ENCODE results near the gene SEMA3C.

Gene SEMA3C

GRCh38 chr7:80763289-80763688 lies 155.6 kb downstream of the SEMA3C start:
- H3K27ac ChIP-seq (ENCODE audit: insufficient read depth, low read length, poor library complexity, severe bottlenecking) = no peak overlapping the region
- H3K27me3 ChIP-seq (replicated peaks; ENCODE audit: control insufficient read depth, insufficient read depth, low read length, poor library complexity, severe bottlenecking) = no peaks in the 10 kb centered on the region
- H3K36me3 ChIP-seq (ENCODE audit: control insufficient read depth, insufficient read depth, low read length) = no peaks in the 10 kb centered on the region
- no peaks in the 10 kb centered on the region for H3K4me1 ChIP-seq (ENCODE audit: control insufficient read depth, insufficient read depth, low read length, poor library complexity, severe bottlenecking)
- no peak overlapping the region for H3K4me3 ChIP-seq (ENCODE audit: insufficient read depth, low read depth, low read length, poor library complexity, severe bottlenecking)
- no peak for DNase-seq
- no peaks in the 10 kb centered on the region for H3K9me3 ChIP-seq (ENCODE audit: control insufficient read depth, low read length)

DNA sequence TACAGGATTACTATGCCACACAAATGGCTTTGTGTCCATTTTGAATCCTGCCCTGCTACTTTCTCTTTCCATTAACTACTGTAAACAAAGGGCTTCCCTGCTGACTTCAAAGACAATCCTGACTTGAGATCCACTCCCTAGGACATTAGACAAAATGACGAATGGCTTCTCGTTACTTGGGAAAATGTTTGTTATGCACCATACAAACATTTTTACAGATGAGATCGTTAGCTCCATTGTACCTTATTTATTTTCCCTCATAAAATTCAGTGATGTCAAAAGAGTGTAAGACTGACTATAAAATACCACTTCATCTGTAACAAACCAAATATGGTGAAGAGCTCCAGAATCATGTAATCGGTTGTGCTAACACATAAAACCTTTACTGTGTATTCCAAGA lies 158.6 kb downstream of the SEMA3C start:
- Histone ChIP-seq H3K27me3 (replicated peaks; ENCODE audit: control insufficient read depth, insufficient read depth, low read length, poor library complexity, severe bottlenecking) (no peaks in the 10 kb centered on the region), H3K4me1 (ENCODE audit: control insufficient read depth, insufficient read depth, low read length, poor library complexity, severe bottlenecking) (no peaks in the 10 kb centered on the region), H3K9me3 (ENCODE audit: control insufficient read depth, low read length) (no peaks in the 10 kb centered on the region), H3K27ac (ENCODE audit: insufficient read depth, low read length, poor library complexity, severe bottlenecking) (no peak overlapping the region), H3K36me3 (ENCODE audit: control insufficient read depth, insufficient read depth, low read length) (no peaks in the 10 kb centered on the region), H3K4me3 (ENCODE audit: insufficient read depth, low read depth, low read length, poor library complexity, severe bottlenecking) (no peak overlapping the region)
- DNase-seq = no peak

DNA sequence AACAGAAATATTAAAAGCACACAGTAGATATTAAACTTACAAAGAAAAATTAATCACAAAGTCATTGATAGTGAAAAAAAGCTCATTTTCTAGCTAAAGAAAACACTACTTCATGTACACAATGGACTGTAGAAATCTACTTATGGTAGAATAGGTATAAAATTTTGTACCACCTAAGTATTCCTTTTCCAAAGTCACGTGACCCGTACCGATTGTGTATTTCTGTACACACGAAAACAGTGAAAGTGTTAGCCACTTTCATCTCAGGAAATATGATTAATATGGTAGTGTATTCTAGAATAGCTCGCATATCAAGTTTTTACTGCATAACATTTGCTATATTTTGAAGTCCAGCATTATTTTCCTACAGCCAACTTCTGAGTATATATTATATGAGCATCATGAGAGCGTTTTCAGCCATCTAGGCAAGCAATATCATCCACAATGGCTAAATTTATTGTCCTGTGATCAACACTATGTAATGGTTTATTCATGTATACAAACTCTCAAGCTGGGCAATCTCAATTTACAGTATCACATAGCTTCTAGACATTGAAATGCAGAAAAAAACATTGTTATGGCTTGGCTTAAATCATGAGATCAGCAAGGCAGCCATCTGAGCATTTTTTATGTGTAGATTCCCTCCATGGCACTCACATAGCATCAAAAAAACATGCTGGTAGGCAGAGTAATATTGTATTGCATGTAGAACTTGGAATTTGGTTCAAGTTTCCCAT lies 165.7 kb downstream of the SEMA3C start:
- Histone ChIP-seq H3K27me3 (replicated peaks; ENCODE audit: control insufficient read depth, insufficient read depth, low read length, poor library complexity, severe bottlenecking) (no peaks in the 10 kb centered on the region), H3K4me3 (ENCODE audit: insufficient read depth, low read depth, low read length, poor library complexity, severe bottlenecking) (no peak overlapping the region), H3K4me1 (ENCODE audit: control insufficient read depth, insufficient read depth, low read length, poor library complexity, severe bottlenecking) (no peaks in the 10 kb centered on the region), H3K27ac (ENCODE audit: insufficient read depth, low read length, poor library complexity, severe bottlenecking) (no peak overlapping the region), H3K36me3 (ENCODE audit: control insufficient read depth, insufficient read depth, low read length) (no peaks in the 10 kb centered on the region), H3K9me3 (ENCODE audit: control insufficient read depth, low read length) (no peaks in the 10 kb centered on the region)
- no peak for DNase-seq

GRCh38 chr7:80749270-80749669 lies 169.6 kb downstream of the SEMA3C start:
- DNase-seq = no peak
- Histone ChIP-seq H3K9me3 (ENCODE audit: control insufficient read depth, low read length) (no peaks in the 10 kb centered on the region), H3K36me3 (ENCODE audit: control insufficient read depth, insufficient read depth, low read length) (no peaks in the 10 kb centered on the region), H3K4me1 (ENCODE audit: control insufficient read depth, insufficient read depth, low read length, poor library complexity, severe bottlenecking) (no peaks in the 10 kb centered on the region), H3K27me3 (replicated peaks; ENCODE audit: control insufficient read depth, insufficient read depth, low read length, poor library complexity, severe bottlenecking) (no peaks in the 10 kb centered on the region), H3K27ac (ENCODE audit: insufficient read depth, low read length, poor library complexity, severe bottlenecking) (no peak overlapping the region), H3K4me3 (ENCODE audit: insufficient read depth, low read depth, low read length, poor library complexity, severe bottlenecking) (no peak overlapping the region)

GRCh38 chr7:80748363-80749042 lies 170.3 kb downstream of the SEMA3C start:
- Histone ChIP-seq H3K27me3 (replicated peaks; ENCODE audit: control insufficient read depth, insufficient read depth, low read length, poor library complexity, severe bottlenecking) (no peaks in the 10 kb centered on the region), H3K4me3 (ENCODE audit: insufficient read depth, low read depth, low read length, poor library complexity, severe bottlenecking) (no peak overlapping the region), H3K4me1 (ENCODE audit: control insufficient read depth, insufficient read depth, low read length, poor library complexity, severe bottlenecking) (no peaks in the 10 kb centered on the region), H3K27ac (ENCODE audit: insufficient read depth, low read length, poor library complexity, severe bottlenecking) (no peak overlapping the region), H3K36me3 (ENCODE audit: control insufficient read depth, insufficient read depth, low read length) (no peaks in the 10 kb centered on the region), H3K9me3 (ENCODE audit: control insufficient read depth, low read length) (no peaks in the 10 kb centered on the region)
- DNase-seq = no peak

DNA sequence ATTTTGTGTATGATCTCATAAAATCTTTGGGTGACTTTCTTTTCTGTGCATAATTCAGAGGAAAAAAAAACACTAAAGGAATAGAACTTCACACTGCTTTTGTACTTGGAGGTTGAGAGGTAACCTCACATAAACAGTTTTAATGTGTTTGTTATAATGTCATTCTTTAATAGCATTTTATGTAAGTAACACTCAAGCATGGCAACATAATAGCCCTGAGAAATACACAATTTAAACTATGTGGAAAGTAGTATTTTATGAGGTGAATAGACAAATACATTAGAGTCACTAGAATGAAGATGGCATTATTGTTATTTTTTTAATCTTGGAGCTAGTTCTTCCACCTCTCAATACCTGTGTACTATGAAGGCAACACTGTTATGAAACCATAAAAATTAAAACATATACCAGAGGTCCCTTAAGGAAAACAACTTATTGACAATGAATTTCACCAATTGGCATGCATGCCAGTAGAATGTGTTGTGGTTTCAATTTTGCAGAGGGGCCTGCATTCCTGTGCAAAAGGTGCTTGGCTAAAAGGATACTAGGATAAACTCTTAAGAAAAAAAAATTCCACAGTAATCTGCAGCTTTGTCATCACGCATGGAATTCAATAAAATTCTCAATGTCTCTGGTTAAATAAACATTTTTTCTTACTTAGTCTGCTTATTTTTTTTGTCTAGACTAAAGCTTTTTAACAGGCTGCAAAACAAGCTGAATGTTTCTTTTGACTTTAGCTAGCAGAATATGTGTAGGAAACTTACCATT lies 177.9 kb downstream of the SEMA3C start:
- Histone ChIP-seq H3K36me3 (ENCODE audit: control insufficient read depth, insufficient read depth, low read length) (no peaks in the 10 kb centered on the region), H3K9me3 (ENCODE audit: control insufficient read depth, low read length) (no peaks in the 10 kb centered on the region), H3K4me1 (ENCODE audit: control insufficient read depth, insufficient read depth, low read length, poor library complexity, severe bottlenecking) (no peaks in the 10 kb centered on the region), H3K27me3 (replicated peaks; ENCODE audit: control insufficient read depth, insufficient read depth, low read length, poor library complexity, severe bottlenecking) (no peaks in the 10 kb centered on the region), H3K27ac (ENCODE audit: insufficient read depth, low read length, poor library complexity, severe bottlenecking) (no peak overlapping the region), H3K4me3 (ENCODE audit: insufficient read depth, low read depth, low read length, poor library complexity, severe bottlenecking) (no peak overlapping the region)
- no peak for DNase-seq

DNA sequence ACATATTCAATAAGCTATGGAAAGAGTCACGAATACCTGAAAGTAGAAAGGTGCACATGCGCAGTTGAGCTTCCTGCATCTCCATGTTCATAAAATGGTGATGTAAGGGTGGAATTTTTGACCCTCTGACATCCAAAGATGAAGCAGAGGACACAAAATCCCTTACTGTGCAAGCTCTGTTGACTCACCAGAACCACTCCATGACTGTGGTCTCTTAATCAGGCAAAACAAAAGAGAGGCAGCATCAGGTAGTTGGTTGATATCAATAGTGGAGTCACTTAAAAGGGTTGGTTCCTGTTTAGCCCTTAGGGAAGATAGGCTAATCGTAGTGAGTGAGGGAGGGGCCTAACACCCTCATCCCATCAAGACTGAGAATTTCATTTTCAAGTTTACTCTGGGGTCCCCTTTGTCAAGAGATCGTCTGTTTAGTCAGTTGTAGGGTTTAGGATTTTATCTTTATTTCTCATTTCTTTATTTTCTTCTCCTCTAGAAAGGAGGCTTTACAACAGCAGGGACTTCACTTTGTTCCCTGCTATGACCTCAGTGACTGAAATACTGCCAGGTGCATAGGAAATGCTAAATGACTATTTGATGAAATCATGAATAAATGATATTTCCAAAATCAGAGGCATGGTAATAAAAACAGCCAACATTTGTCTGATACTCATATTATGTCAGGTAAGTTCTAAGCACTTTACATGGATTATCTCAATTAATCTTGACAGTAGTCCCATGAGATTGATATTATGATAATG lies 182.3 kb downstream of the SEMA3C start:
- Histone ChIP-seq H3K27ac (ENCODE audit: insufficient read depth, low read length, poor library complexity, severe bottlenecking) (no peak overlapping the region), H3K9me3 (ENCODE audit: control insufficient read depth, low read length) (no peaks in the 10 kb centered on the region), H3K27me3 (replicated peaks; ENCODE audit: control insufficient read depth, insufficient read depth, low read length, poor library complexity, severe bottlenecking) (no peaks in the 10 kb centered on the region), H3K4me3 (ENCODE audit: insufficient read depth, low read depth, low read length, poor library complexity, severe bottlenecking) (no peak overlapping the region), H3K36me3 (ENCODE audit: control insufficient read depth, insufficient read depth, low read length) (no peaks in the 10 kb centered on the region), H3K4me1 (ENCODE audit: control insufficient read depth, insufficient read depth, low read length, poor library complexity, severe bottlenecking) (no peaks in the 10 kb centered on the region)
- DNase-seq = no peak

GRCh38 chr7:80735330-80735729 lies 183.5 kb downstream of the SEMA3C start:
- H3K36me3 ChIP-seq (ENCODE audit: control insufficient read depth, insufficient read depth, low read length) = no peaks in the 10 kb centered on the region
- H3K4me3 ChIP-seq (ENCODE audit: insufficient read depth, low read depth, low read length, poor library complexity, severe bottlenecking) = no peak overlapping the region
- no peak for DNase-seq
- no peak overlapping the region for H3K27ac ChIP-seq (ENCODE audit: insufficient read depth, low read length, poor library complexity, severe bottlenecking)
- H3K4me1 ChIP-seq (ENCODE audit: control insufficient read depth, insufficient read depth, low read length, poor library complexity, severe bottlenecking) = no peaks in the 10 kb centered on the region
- H3K27me3 ChIP-seq (replicated peaks; ENCODE audit: control insufficient read depth, insufficient read depth, low read length, poor library complexity, severe bottlenecking) = no peaks in the 10 kb centered on the region
- no peaks in the 10 kb centered on the region for H3K9me3 ChIP-seq (ENCODE audit: control insufficient read depth, low read length)

DNA sequence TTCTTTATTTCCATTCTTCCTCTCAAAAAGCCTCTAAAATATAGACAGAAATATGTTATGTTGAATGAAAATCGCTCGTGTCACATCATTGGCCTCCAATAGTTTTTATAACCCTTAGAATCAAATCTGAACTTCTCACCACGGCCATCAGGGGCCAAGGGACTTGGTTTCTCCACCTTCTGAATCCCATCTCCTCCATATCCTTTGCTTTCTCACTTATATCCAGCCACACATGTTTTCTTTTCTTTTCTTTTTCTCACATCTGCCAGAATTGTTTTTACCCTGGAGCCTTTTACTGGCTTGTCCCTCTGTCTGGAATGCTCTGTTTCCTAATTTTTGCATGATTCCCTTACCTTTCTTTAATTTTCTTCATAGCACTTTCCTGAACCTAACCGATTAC lies 184.8 kb downstream of the SEMA3C start:
- no peak for DNase-seq
- H3K27me3 ChIP-seq (replicated peaks; ENCODE audit: control insufficient read depth, insufficient read depth, low read length, poor library complexity, severe bottlenecking) = no peaks in the 10 kb centered on the region

More for the DNA sequence above, 184.8 kb downstream of the SEMA3C start:
- H3K36me3 ChIP-seq (ENCODE audit: control insufficient read depth, insufficient read depth, low read length) = no peaks in the 10 kb centered on the region
- no peak overlapping the region for H3K4me3 ChIP-seq (ENCODE audit: insufficient read depth, low read depth, low read length, poor library complexity, severe bottlenecking)
- no peaks in the 10 kb centered on the region for H3K9me3 ChIP-seq (ENCODE audit: control insufficient read depth, low read length)
- H3K4me1 ChIP-seq (ENCODE audit: control insufficient read depth, insufficient read depth, low read length, poor library complexity, severe bottlenecking) = no peaks in the 10 kb centered on the region
- no peak overlapping the region for H3K27ac ChIP-seq (ENCODE audit: insufficient read depth, low read length, poor library complexity, severe bottlenecking)

Data from effector memory CD4-positive, alpha-beta T cell (primary cell).